SH-SY5Y (cell line): Measurements from ENCODE around the gene CPLANE2.

Source experiments
- GATA2 ChIP-seq: IDR thresholded peaks from 2 replicates; pipeline ENCODE4 v1.6.1; 2011; ENCODE audit warnings: mild to moderate bottlenecking, low read depth, low read length
- GATA3 ChIP-seq: IDR thresholded peaks from 2 replicates; pipeline ENCODE4 v1.6.1; 2011; ENCODE audit warnings: low read depth, mild to moderate bottlenecking, low read length, moderate library complexity

DNA sequence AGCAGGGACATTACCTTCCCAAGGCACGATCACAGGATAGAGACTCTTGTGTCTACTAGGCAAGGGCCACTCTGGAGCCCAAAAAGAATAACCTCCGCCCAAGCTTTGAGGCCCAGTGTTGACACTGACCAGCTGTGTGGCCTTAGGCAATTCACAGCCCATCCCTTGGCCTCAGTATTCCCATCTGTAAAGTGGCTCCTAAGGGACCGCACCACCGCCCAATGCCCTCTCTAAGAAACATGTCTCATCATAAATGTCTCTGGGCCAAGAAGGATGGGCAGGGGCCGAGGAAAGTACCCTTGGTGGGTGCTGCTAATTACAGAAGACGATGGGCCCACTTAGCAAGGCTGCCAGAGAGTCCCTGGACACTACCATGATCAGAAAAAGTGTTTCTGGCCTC, 25.2 kb downstream of the CPLANE2 start:
- TF ChIP-seq GATA2 (no peak), GATA3 (no peak)
